Measurements from ENCODE around the gene MARCHF9. TPM values are rescaled to one million over a fixed set of nuclear protein-coding genes. Genes with fewer than 3 reads are reported as not detected.

Gene MARCHF9
- total RNA-seq, 4 donors from 2014 or later: 2.4 to 8.7 (median 5.1) TPM

GRCh38 chr12:57731411-57732080, 23.4 kb upstream of the MARCHF9 start:
- DNase-seq (ENCODE audit: low spot score): no peak
- no peak for ATAC-seq (ENCODE audit: low FRiP score)
- no peak for TF ChIP-seq CTCF (IDR thresholded peaks at IDR 0.05)

GRCh38 chr12:57732270-57732669, 22.6 kb upstream of the MARCHF9 start:
- no peak for ATAC-seq (ENCODE audit: low FRiP score)
- DNase-seq (ENCODE audit: low spot score): no peak
- TF ChIP-seq CTCF (IDR thresholded peaks at IDR 0.05): no peak

- DNase-seq (ENCODE audit: low spot score): no peak
- no peak for ATAC-seq (ENCODE audit: low FRiP score)
- no peak for TF ChIP-seq CTCF (IDR thresholded peaks at IDR 0.05)
Measured at GRCh38 chr12:57732726-57733593, 21.9 kb upstream of the MARCHF9 start.

- DNase-seq (ENCODE audit: low spot score) (no peak), ATAC-seq (ENCODE audit: low FRiP score) (no peak)
- TF ChIP-seq CTCF (IDR thresholded peaks at IDR 0.05): no peak
Measured at GRCh38 chr12:57733928-57734327, 21.0 kb upstream of the MARCHF9 start.

- DNase-seq (ENCODE audit: low spot score) (no peak), ATAC-seq (ENCODE audit: low FRiP score) (no peak)
- no peak for TF ChIP-seq CTCF (IDR thresholded peaks at IDR 0.05)
Measured at GRCh38 chr12:57734591-57734990, 20.3 kb upstream of the MARCHF9 start.

GRCh38 chr12:57735198-57735855, 19.6 kb upstream of the MARCHF9 start:
- TF ChIP-seq CTCF (IDR thresholded peaks at IDR 0.05): no peak
- DNase-seq (ENCODE audit: low spot score) (no peak), ATAC-seq (ENCODE audit: low FRiP score) (no peak)
